Spleen (tissue), 7 donors: ENCODE results near the gene MICAL3.

Source experiments
- POLR2A ChIP-seq, 3 donors: fragments of 450-650 bp; IDR thresholded peaks; one replicate each; pipeline ENCODE4 v1.5.1; 2017; ENCODE audit warnings: antibody characterized with exemption in 3 of 3, mild to moderate bottlenecking in 1 of 3
- TF ChIP-seq, protein P1 (sequence below), 11 experiments: fragments of 200-600 bp in 7 of 11; fragments of 450-650 bp in 4 of 11; sonication (generic) in 4 of 11; IDR thresholded peaks in 8 of 11; conservative IDR thresholded peaks in 3 of 11; 1 replicate in 7 of 11; 2 replicates in 4 of 11; pipeline versions ENCODE4 v1.4.0 to v1.8.0; 2016 to 2021; ENCODE audit warnings: antibody characterized with exemption in 11 of 11, inconsistent platforms in 4 of 11, mild to moderate bottlenecking in 1 of 11
- donor health status: DM: no; HTN: no; CAD: no; lungs with moderate emphysema.
- donor health status: DM: no; HTN: no; CAD: no.
- donor health status: DM: no; HTN: no; CAD: no.

DNA sequence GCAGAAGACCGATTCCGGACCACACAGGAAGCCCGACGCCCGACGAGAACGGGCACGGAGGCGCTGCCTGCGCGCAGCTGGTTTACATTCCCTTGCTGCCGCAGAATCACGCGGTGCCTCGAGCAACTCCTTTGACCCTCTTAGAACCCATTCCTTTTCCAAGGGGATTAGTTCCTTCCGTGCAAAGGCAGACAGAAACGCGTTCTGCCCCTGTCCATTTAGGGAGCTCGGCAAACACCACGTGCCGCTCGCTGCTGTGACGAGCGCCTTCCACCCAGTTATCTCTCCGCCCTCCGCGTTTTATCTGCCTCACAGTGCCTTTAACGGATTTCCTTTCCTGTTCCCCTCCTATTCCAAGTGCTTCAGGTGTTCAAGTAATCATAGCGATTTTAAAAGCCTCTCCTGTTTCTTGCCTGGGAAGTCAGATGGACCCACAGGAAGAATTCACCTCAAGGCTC lies 24.1 kb upstream of the MICAL3 start:
- TF ChIP-seq, protein P1, sequence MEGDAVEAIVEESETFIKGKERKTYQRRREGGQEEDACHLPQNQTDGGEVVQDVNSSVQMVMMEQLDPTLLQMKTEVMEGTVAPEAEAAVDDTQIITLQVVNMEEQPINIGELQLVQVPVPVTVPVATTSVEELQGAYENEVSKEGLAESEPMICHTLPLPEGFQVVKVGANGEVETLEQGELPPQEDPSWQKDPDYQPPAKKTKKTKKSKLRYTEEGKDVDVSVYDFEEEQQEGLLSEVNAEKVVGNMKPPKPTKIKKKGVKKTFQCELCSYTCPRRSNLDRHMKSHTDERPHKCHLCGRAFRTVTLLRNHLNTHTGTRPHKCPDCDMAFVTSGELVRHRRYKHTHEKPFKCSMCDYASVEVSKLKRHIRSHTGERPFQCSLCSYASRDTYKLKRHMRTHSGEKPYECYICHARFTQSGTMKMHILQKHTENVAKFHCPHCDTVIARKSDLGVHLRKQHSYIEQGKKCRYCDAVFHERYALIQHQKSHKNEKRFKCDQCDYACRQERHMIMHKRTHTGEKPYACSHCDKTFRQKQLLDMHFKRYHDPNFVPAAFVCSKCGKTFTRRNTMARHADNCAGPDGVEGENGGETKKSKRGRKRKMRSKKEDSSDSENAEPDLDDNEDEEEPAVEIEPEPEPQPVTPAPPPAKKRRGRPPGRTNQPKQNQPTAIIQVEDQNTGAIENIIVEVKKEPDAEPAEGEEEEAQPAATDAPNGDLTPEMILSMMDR (IDR thresholded peaks at IDR 0.05 in 8 of 11, conservative IDR thresholded peaks at IDR 0.05 in 3 of 11): no peak
- TF ChIP-seq POLR2A (IDR thresholded peaks at IDR 0.05): no peak
